Smooth muscle cell (in vitro differentiated cells): ENCODE measurements around the gene RBM4B. TPM values are rescaled to one million over a fixed set of nuclear protein-coding genes. Genes with fewer than 3 reads are reported as not detected.
"Not testable (repeated sequence)": the region's sequence is repeated elsewhere in the genome, so short reads cannot be mapped to it uniquely, and the experiment has no call there.

Source experiments
- DNase-seq: peaks from one replicate; lab custom pipeline; 2025; ENCODE audit not compliant: unreplicated experiment; lab: John Stamatoyannopoulos, UW
- H2AFZ ChIP-seq: fragments of 200-600 bp; sonication (generic); 2 replicates; pipeline ENCODE4 v1.6.0; 2016; ENCODE audit warnings: antibody characterized with exemption, low read depth, mild to moderate bottlenecking
- H3F3A ChIP-seq: fragments of 200-600 bp; sonication (generic); 2 replicates; pipeline ENCODE4 v1.6.0; 2017; ENCODE audit warnings: antibody characterized with exemption, low read depth
- H3K27ac ChIP-seq: fragments of 200-600 bp; sonication (generic); 2 replicates; pipeline ENCODE4 v1.5.1; 2016; ENCODE audit warnings: low read depth, mild to moderate bottlenecking
- H3K27me3 ChIP-seq: fragments of 200-600 bp; sonication (generic); 2 replicates; pipeline ENCODE4 v1.6.1; 2016; ENCODE audit warnings: low read depth, mild to moderate bottlenecking
- H3K36me3 ChIP-seq: fragments of 200-600 bp; sonication (generic); 2 replicates; pipeline ENCODE4 v1.5.1; 2016; ENCODE audit warnings: low read depth
- H3K4me1 ChIP-seq: fragments of 200-600 bp; sonication (generic); 2 replicates; pipeline ENCODE4 v1.5.1; 2016; ENCODE audit warnings: low read depth
- H3K4me2 ChIP-seq: fragments of 200-600 bp; sonication (generic); 2 replicates; pipeline ENCODE4 v1.6.0; 2016; ENCODE audit warnings: mild to moderate bottlenecking
- H3K4me3 ChIP-seq: fragments of 200-600 bp; sonication (generic); 2 replicates; pipeline ENCODE4 v1.5.1; 2016; ENCODE audit warnings: mild to moderate bottlenecking
- H3K79me2 ChIP-seq: fragments of 200-600 bp; sonication (generic); 2 replicates; pipeline ENCODE4 v1.6.0; 2016; ENCODE audit warnings: low read depth, mild to moderate bottlenecking
- H3K9ac ChIP-seq: fragments of 200-600 bp; sonication (generic); 2 replicates; pipeline ENCODE4 v1.6.0; 2016; ENCODE audit warnings: low read depth
- H3K9me3 ChIP-seq: fragments of 200-600 bp; sonication (generic); replicated peaks from 2 replicates; pipeline ENCODE4 v1.5.1; 2016; ENCODE audit warnings: low read depth
- H4K20me1 ChIP-seq: fragments of 200-600 bp; sonication (generic); 2 replicates; pipeline ENCODE4 v1.6.0; 2016; ENCODE audit warnings: low read depth
- CTCF ChIP-seq: fragments of 200-600 bp; sonication (generic); IDR thresholded peaks from 2 replicates; pipeline ENCODE4 v1.5.1; 2017; ENCODE audit warnings: borderline replicate concordance, mild to moderate bottlenecking, antibody characterized with exemption; ENCODE audit not compliant: insufficient read depth, poor library complexity, severe bottlenecking
- WGBS: methylation state at CpG from one replicate; pipeline ENCODE4 v1.1.7; 2016; ENCODE audit warnings: low lambda C conversion rate; 5-methylcytosine and 5-hydroxymethylcytosine counted together
- polyA plus RNA-seq: library from polyadenylated mRNA; unstranded; fragments of >200 nt; fragmentation: Nextera tagmentation; extraction: Ambion mirVana; gene quantifications from 2 replicates; pipeline ENCODE4 v1.2.1, GENCODE V29; 2016
- total RNA-seq: library from RNA; depleted of rRNA; stranded (reverse); fragments of >200 nt; gene quantifications from 2 replicates; pipeline ENCODE4 v1.2.3, GENCODE V29; 2014

RBM4B gene, protein sequence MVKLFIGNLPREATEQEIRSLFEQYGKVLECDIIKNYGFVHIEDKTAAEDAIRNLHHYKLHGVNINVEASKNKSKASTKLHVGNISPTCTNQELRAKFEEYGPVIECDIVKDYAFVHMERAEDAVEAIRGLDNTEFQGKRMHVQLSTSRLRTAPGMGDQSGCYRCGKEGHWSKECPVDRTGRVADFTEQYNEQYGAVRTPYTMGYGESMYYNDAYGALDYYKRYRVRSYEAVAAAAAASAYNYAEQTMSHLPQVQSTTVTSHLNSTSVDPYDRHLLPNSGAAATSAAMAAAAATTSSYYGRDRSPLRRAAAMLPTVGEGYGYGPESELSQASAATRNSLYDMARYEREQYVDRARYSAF
- total RNA-seq (17.0 and 17.6 TPM in 2 replicates), polyA plus RNA-seq (17.8 and 23.7 TPM in 2 replicates)

DNA sequence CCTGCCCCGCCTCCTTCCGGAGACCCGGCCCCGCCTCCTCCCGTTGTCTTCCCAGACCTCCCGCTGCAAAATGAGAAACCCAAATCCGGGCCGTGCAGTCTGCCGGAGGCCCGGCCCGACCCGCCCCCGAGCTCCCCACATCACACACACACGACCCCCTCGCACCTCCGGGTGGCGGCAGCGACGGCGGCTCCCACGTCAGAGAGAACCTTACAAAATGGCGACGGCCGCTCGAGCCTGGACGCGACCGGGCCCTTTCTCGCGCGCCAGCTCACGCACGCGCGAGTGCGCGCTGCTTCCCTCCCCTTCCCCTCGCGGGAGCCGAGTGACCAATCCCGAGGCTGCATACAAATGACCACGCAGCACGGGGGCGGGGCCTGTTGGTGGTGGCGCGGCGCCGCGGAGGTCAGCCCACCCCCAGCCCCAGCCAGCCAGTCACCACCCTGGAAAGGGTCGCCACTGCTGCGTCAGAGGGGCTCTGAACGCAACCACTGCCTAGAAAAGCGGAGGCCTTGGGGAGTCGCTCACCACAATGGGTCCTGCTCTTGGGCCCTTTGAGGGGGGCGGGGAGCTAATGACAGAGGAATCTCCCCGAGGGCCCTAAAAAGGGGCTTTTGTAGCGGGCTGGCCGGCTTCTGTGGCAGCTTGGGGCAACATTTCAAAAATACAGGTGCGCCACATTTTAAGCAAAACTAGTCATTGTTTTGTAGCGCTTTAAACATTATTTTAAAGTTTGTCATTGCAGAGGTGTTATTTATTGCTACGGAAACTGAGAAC lies at the start of gene RBM4B:
Gene RBM4B, minus strand, starts transcription at position 289 of the 777 bp plus-strand sequence. CDS start 808 bp downstream, outside the sequence.
- Histone ChIP-seq H3K27me3 (no peaks in the 10 kb centered on the region), H3K4me3 (peak within 1 kb of the TSS; percentile 83), H2AFZ (peak within 1 kb of the TSS; percentile 71), H3K4me1 (peaks cover 20% of the 10 kb centered on the region), H3K9me3 (no peaks in the 10 kb centered on the region), H3K27ac (peak within 1 kb of the TSS; percentile 98), H3K79me2 (peaks cover 43% of the 10 kb centered on the region), H3K36me3 (no peaks in the 10 kb centered on the region), H3K9ac (peak within 1 kb of the TSS; percentile 97), H3F3A (no peaks in the 10 kb centered on the region), H4K20me1 (peaks cover 33% of the 10 kb centered on the region), H3K4me2 (peak within 1 kb of the TSS; percentile 92)
- 2% methylated on average over 49 of the region's 61 CpGs for WGBS
- DNase-seq = peak; percentile 94
- no peak for TF ChIP-seq CTCF

GRCh38 chr11:66725647-66726046 lies 48.0 kb upstream of the RBM4B start:
- Histone ChIP-seq H3K4me1 (peaks cover 21% of the 10 kb centered on the region), H4K20me1 (no peaks in the 10 kb centered on the region), H3K4me2 (peak overlapping the region; percentile 42), H3K79me2 (no peaks in the 10 kb centered on the region), H3K4me3 (peak overlapping the region; percentile 46), H2AFZ (no peak overlapping the region), H3K27ac (peak overlapping the region; percentile 0), H3K9ac (no peak overlapping the region), H3K27me3 (peaks cover 28% of the 10 kb centered on the region), H3K36me3 (no peaks in the 10 kb centered on the region), H3K9me3 (no peaks in the 10 kb centered on the region), H3F3A (peaks cover 7% of the 10 kb centered on the region)
- WGBS = 18% methylated on average over 10 of the region's 10 CpGs
- no peak for DNase-seq
- no peak for TF ChIP-seq CTCF

- TF ChIP-seq CTCF = no peak
- Histone ChIP-seq H3K9ac (no peak overlapping the region), H3F3A (peaks cover 6% of the 10 kb centered on the region), H4K20me1 (no peaks in the 10 kb centered on the region), H3K79me2 (no peaks in the 10 kb centered on the region), H3K36me3 (no peaks in the 10 kb centered on the region), H2AFZ (no peak overlapping the region), H3K9me3 (no peaks in the 10 kb centered on the region), H3K4me2 (peak overlapping the region; percentile 42), H3K4me1 (peaks cover 21% of the 10 kb centered on the region), H3K4me3 (no peak overlapping the region), H3K27me3 (peaks cover 24% of the 10 kb centered on the region), H3K27ac (peak overlapping the region; percentile 0)
- DNase-seq = no peak
- WGBS = 95% methylated on average over 1 of the region's 1 CpG
These were observed 47.4 kb upstream of the RBM4B start for GRCh38 chr11:66725114-66725513.

GRCh38 chr11:66724167-66724566 lies 46.5 kb upstream of the RBM4B start:
- H3K27me3 ChIP-seq = peaks cover 14% of the 10 kb centered on the region
- DNase-seq = not testable (repeated sequence)

More at GRCh38 chr11:66724167-66724566, 46.5 kb upstream of the RBM4B start:
- H3K79me2 ChIP-seq, H3K4me3 ChIP-seq, H3F3A ChIP-seq, H3K9me3 ChIP-seq, H3K27ac ChIP-seq, H2AFZ ChIP-seq, H3K9ac ChIP-seq, H4K20me1 ChIP-seq, H3K4me2 ChIP-seq, H3K36me3 ChIP-seq: not testable (repeated sequence)
- 96% methylated on average over 5 of the region's 5 CpGs for WGBS
- H3K4me1 ChIP-seq = peaks cover 23% of the 10 kb centered on the region
